HG03066 (cell line): ENCODE results near the gene RBM17.
"Not testable (repeated sequence)": the region's sequence is repeated elsewhere in the genome, so short reads cannot be mapped to it uniquely, and the experiment has no call there.

Experiments used
- ATAC-seq: cut with Tn5 transposase; IDR thresholded peaks from one replicate; pipeline ENCODE4 v1.9.1; 2021; ENCODE audit warnings: low read depth; ENCODE audit not compliant: unreplicated experiment

RBM17 gene

DNA sequence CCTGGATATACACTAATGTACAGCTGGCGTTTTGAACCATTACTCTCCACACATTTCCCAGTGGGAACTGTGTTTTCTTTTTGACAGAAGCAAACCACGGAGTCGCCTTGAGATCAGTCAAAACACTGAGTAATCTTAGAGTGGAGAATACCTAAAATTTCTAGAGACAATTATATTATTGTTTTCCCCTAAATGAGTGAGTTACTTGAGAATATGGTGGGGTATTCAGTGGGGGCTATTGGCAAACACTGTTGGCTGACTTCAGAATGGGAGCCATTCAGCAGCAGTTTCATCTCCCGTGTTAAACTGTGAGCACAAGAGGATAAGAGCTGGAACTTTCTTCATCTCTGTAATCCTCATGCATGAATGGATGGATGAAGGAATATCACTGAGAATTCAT lies 32.9 kb upstream of the RBM17 start:
- ATAC-seq: no peak

DNA sequence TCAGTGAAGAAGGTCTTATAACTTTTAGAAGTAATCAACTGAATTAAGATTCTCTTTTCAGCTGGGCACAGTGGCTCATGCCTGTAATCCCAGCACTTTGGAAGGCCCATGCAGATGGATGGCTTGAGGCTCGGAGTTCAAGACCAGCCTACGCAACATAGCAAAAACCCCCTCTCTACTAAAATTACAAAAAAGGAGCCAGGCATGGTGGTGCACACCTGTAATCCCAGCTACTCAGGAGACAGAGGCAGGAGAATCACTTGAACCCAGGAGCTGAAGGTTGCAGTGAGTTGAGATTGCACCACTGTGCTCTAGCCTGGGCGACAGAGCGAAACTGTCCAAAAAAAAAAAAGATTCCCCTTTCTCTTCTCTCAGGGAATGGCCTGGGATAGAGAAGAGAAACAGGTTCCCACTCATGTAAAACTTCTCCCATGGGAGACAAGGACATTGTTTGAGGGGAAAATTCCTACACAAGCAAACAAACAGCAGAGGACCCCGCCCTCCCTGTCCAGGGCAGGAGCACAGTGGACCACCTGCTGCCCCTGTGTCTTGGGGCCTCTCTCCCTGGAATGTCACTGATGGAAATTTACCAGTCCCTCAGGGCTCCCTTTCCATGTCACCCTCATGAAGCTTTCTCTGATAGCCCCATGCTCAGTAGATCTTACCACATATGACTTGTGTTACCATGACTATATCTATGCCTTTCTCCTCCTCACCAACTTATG lies 32.3 kb upstream of the RBM17 start:
- ATAC-seq: no peak

DNA sequence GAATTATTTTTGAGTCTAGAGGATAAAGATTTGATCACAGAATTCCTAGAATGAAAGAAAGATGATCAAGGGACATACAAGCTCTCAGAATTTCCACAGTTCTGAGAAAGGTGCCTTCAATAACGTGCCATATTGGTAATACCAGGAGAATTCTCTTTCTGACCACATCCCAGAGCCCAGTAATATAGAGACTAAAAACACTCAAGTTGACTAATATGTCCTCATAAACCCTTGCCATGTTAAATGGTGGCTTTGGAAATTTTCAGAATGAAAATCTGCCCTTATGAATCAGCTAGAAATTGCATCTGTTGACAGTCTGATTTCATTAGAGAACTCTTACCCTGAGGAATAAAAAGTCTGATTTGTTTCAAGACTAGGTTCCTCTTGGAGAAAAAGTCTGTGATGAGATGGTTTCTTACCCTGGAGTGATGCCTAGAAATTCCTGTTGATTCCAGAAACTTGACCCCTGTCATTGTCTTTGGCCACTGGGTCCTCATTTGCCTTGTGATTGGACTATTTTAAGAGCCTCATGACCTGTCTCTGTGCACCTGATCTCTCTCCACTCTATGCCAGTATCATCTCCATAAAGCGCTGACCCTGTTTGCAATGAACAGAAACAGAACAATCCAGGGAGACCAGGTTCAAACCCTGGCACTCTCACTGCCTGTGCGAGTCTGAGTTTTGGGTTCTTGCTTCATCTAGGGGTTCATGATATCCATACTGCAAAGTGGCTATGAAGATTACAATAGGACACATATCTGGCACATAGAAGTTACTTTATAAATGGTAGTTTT lies 30.0 kb upstream of the RBM17 start:
- ATAC-seq: no peak

DNA sequence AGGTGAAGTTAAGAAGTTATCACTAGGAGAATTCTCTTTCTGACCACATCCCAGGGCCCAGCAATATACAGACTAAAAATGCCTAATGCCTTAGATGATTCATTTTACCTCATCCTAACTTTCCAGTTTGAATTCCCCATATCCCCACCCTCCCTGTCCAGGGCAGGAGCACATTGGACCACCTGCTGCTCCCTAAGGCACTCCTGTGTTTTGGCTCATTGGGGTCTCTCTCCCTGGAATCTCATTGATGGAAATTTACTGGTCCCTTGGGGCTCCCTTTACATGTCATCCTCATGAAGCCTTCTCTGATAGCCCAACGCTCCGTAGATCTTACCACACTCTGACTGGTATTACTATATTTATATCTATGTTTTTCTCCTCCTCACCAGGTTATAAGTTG lies 29.3 kb upstream of the RBM17 start:
- ATAC-seq: no peak

DNA sequence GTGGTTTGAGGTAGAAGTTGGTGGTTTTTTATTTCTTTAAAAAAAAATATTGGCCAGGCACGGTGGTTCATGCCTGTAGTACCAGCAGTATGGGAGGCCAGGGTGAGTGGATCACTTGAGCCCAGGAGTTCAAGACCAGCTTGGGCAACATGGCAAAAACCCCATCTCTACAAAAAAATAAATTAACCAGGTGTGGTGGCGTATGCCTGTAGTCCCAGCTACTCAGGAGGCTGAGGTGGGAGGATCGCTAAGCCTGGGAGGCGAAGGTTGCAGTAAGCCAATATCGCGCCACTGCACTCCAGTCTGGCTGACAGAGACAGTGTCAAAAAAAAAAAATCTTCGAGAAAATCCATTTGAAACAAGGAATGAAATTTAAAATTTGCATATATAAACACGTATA lies 27.8 kb upstream of the RBM17 start:
- no peak for ATAC-seq

DNA sequence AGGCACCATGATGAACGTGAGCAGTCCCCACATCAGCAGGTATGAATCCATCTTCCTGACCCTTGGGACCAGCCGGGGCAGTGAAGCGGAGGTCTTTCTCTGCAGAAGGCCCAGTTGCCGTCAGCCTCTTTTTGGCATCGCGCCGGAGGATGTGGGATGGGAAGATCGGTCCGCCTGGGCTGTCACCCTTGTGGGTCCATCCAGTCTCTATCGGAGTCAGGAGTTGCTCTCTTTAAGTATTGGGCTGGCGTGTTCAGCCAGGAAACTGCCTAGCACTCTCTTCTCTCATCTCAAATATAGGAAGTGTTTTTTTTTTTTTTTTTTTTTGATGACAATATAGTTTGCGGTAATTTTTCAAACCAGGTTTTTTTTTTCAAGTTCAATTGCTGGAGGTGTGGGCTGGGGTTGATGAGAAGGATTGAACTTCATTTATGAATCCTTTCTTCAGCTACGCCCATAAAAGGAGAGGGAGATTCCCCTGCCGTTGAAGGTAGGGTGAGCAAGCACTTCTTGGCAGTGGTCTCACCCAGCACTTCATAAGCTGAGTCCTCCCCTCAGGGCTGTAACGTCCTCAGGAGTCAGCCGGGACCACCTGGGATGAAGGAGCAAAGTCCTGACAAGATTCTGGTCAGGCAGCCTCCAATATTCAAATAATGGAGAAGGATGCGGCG lies 26.6 kb upstream of the RBM17 start, which contains the start of gene IL2RA:
Gene IL2RA, minus strand, starts transcription at position 267 of the 671 bp plus-strand sequence. Its CDS starts 216 bp downstream, at position 51.
- no peak for ATAC-seq

DNA sequence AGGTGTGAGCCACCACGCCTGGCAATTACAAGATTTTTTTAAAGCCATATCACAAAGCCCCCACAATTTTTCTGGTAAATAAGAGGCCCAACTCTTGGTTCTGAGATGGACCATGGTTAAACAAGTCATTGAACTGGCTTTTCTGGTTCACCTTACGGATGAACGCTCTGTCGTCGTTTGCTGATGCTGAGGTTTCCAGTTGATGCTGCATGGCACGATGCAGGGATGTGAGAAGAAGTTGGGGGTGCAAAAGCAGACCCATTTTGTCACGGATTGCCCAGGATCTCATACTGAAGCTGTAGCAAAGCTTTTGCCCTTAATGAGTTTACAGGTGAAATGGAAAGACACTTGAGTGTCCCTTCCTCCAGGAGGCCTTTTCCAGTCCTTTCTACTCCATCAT lies 24.7 kb upstream of the RBM17 start:
- ATAC-seq: no peak

DNA sequence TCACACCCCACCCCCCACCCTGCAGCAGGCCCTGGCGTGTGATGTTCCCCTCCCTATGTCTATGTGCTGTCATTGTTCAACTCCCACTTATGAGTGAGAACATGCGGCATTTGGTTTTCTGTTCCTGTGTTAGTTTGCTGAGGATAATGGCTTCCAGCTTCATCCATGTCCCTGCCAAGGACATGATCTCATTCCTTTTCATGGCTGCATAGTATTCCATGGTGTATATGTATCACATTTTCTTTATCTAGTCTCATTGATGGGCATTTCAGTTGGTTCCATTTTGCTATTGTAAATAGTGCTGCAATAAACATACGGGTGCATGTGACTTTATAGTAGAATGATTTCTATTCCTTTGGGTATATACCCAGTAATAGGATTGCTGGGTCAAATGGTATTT lies 24.1 kb upstream of the RBM17 start:
- not testable (repeated sequence) for ATAC-seq

DNA sequence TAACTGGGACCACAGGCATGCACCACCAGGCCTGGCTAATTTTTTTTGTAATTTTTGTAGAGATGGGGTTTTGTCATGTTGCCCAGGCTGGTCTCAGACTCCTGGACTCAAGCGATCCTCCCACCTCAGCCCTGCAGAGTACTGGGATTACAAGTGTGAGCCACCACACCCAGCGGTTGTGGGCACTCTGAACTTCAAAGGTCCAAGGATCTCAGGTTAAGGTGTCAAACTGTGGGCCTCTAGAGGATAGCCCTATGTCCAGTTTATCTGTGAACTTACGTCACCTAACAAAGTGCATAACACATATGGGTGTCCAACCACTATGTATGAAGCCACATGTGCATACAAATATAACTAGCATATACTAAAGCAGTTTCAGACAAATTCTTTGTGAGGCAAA lies 23.4 kb upstream of the RBM17 start:
- no peak for ATAC-seq

DNA sequence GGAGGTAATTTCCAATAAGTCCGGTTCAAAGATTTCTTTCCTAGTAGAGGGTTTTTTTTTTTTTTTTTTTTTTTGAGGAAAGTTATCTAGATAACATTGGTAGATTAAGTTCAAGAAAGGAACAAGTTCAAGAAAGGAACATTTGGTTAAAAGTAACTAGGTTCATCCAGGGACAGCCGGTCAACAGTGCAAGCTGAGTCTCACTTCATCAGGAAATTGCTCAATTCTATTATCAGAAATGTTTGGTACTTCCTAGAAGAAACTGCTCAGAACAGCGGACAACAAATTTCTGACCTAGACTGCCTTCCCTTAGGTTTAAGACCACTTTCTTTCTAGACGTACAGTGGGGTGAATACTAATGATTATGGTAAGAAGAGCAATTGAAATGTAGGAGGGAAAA lies 23.0 kb upstream of the RBM17 start:
- ATAC-seq: no peak

DNA sequence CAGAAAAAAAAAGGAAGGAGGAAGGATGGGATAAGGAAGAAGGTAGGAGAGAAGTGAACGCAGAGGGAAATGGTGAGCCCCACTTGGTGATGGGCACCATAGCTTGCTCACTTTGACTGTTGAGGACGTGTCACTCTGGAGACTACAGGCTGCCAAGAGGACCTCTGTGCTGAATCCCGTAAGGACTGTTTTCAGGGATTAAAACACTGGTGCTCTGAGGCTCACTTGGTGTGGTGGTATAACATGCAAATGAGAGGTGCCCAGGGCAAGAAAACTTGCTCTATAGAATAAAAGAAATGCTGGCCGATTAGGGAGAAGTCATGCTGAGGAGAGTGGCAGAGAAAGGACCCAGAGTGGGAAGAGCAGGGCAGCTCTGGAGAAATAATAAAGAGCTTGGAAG lies 21.4 kb upstream of the RBM17 start:
- ATAC-seq: no peak

DNA sequence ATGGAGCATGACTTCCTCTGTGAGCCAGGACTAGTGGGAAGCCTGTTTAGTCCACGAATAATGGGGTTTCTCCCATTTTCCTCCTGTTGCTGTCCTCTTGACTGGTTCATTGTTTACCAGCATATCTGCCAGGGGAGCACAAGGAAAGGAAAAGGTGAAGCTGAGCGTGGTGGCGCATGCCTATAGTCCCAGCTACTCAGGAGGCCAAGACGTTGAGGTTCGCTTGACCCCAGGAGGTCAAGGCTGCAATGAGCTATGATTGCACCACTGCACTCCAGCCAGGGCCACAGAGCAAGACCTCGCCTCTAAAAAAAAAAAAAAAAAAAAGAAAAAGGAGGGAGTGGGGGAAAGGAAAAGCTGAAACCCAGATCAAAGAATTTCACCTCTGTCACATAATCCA lies 20.8 kb upstream of the RBM17 start:
- ATAC-seq: no peak

DNA sequence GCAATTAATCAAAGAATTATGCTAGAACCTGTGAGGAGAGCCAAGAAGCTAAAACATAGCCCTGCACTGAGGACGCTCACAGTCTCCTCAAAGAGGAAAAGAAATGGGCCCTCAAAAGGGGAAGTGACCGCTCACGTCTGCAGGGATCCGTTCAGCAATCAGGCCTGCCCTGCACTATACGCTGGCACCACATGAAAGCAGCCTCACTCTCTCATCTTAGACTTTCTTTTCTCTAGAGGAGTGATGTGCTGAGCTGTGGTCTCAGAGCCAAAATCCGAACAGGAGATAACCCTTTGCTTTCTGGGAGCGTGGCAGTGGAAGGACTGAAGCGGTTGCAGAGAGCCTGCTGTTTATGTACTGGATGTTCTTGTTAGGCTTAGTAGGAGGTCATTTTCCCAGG lies 20.4 kb upstream of the RBM17 start:
- ATAC-seq: peak; percentile 57

DNA sequence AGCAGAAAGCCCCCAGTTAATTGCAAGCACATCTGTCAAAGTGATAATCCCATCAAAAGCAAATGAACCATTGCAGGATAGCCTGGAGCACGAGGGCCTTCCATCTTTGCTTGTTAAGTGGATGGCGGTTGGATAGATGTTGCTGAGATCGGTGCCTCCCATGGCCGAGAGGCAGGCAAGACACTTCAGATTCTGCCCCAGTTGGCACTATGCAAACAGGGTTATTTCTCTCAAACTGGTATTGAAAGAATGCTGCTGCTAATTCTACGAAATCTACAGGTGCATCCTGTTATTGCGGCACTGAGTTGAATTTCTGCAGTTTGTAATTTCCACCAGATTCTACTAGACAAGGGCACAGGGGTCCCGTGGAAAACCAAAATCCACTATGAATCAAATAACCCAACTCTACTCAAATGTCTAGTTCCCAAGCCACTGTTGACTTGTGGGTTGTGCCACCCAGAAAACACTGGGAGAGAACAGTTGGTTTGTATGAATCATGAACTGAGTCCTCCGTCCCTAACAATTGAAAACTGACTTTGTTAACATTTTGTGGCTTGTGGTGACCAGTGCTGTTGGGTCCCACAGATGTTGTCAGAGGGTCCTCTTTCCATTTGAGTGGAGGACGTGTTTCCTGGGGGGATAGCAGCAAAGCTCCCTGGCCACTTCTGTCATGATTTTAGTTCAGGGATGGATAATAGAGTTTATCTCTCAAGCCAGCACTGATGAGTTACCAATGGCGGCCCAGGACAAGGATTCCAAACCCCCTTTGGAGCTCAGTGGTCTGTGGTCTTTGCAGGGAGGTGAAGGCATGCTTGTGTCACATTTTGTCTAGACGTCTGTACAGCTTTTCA lies 19.5 kb upstream of the RBM17 start:
- no peak for ATAC-seq

DNA sequence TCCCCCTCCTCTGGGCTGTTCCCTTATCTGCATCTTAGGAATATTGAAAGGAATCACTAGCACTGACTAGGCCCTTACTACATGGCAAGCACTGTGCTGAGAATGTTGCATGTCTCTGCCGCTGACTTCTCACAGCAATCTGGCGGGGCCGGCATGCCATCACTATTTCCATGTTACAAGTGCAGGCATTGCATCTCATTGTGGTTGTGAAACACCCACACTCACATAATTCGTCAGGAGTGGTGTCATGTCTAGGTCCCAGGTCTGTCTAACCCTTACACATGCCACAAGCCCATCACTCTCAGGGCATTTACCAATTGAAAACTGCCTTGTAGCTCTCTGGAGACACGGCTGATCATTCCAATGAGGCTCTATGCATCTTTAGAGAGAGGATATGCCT lies 18.2 kb upstream of the RBM17 start:
- ATAC-seq: no peak

DNA sequence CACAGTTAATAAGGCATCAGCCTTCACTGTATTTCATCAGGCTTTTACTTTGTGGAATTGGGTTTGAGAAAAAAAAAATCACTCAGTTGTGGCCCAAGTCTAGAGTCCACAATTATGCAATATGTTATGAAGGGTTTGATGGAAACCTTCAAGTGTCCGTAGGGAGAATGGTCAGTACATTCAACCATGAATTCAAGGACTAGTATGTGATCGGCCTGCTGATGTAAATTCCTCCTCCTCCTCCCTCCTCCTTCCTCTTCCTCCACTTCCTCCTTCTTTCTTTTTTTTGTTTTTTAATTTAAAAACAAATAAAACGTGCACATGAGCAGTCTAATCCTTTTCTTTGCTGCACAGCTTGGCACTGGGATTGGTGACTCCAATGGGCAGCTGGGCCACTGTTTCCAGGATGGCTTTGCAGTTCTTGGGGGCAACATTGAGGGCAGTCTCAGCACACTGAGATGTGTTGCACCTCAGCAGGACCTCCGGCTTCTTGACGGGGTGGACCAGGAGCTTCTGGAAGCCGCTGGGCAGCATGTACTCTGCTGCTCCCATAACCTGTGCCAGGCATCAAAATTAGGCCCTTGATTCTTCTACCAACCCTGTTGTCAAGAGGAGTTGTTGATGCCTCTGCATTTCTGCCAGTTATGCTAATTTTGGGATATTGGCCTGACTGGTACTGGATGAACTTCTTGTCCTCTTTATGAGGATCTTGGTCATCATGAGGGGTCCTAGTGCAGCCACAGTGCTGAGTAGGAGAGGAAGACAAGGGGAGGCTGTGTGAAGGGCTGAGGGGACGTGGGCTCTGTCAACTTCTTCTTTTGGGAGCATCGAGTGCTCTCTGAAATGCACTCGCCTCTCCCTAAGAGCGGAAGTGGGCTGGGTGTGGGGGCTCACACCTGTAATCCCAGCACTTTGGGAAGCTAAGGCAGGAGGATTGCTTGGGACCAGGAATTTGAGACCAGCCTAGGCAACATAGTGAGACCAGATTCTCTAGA lies 17.4 kb upstream of the RBM17 start:
- ATAC-seq: no peak

DNA sequence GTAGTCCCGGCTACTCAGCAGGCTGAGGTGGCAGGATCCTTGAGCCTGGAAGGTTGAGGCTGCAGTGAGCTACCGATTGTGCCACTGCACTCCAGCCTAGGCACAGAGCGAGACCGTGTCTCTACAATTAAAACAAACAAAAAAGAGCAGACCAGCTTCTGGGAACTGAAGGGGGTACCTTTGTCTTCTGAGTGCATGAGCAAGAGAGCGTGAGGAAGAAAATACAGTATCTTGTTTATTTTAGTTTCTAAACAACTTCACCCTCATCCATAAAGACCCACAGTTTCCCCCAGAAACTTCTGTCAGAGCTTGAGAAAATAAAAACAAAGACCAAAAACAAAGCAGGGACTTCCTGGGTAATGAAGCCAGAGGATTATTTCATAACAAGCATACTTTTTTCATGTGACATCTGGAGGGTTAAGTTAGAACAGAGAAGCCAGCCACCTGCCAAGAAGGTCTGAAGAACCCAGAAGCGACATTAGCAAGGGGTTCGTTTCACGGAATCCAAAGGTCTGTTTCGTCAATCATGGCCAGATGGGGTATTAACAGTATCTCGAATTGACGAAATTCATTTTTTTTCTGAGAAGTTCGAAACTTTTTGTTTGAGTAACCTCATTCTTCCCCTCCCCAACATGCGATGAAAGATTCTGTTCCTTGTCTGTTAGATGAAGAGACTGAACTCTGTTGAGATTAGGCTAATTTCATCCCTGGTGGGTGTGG lies 16.5 kb upstream of the RBM17 start:
- ATAC-seq: peak; percentile 48

DNA sequence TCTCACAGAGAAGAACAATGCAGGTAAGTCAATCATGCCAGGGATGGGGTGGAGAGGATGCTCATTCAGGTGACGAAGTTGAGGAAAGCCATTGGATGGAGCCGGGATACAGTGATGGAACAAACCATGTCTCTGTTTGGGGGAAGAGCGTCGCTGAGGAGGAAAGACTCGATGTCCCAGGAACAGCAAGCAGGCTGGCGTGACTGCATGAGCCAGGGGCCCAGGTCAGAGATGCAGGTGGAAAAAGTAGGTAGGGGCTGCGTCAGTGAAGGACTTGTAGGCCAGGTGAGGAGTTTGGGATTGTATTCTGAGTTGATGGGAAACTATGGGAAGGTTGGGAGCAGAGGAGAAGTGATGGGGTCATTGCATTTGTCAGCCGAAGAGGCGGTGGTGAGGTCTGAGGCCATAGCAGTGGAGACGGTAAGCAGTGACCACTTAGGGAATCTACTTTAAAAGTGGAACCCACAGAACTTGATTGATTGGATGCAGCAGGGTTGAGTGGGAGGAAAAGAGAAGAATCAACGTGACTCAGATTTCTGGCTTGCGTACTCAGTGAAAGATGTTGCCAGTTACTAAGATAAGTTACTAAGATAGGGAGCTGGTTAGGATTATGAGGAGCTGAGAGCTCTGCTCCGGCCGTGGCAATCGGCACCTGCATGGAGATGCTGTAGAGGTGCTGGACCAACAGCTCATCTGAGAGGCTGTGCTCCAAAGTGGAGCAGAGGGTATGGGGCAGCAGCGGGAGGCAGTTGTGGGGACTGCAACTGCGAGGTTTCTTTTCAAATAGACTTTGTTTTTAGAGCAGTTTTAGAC lies 14.1 kb upstream of the RBM17 start:
- ATAC-seq: no peak
